ENCODE measurements around the gene WAS.

The WAS gene

DNA sequence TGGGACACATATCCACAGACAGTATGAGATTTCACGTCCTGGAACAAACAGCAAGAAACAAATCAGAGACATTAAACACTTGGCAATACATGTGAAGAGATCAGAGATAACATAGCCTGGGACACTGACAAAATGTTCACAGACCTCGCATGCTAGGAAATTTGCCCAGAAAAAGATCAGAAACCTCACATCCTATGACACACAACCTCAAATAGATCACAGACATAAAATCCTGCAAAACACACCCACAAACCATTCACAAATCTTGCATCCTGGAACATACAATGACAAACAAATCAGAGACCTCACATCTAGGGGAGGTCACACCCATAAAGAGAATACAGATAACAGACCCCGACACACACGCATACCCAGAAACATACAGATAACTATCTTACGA is 31.0 kb downstream of the WAS start:
- DNase-seq (ENCODE audit: low read depth), result no peak
- TF ChIP-seq MYC (IDR thresholded peaks at IDR 0.05; ENCODE audit: low read depth, low read length), result no peak
- TF ChIP-seq, protein P1, sequence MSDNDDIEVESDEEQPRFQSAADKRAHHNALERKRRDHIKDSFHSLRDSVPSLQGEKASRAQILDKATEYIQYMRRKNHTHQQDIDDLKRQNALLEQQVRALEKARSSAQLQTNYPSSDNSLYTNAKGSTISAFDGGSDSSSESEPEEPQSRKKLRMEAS (IDR thresholded peaks at IDR 0.05; ENCODE audit: low read depth, low read length), result no peak
- TF ChIP-seq, protein P2, sequence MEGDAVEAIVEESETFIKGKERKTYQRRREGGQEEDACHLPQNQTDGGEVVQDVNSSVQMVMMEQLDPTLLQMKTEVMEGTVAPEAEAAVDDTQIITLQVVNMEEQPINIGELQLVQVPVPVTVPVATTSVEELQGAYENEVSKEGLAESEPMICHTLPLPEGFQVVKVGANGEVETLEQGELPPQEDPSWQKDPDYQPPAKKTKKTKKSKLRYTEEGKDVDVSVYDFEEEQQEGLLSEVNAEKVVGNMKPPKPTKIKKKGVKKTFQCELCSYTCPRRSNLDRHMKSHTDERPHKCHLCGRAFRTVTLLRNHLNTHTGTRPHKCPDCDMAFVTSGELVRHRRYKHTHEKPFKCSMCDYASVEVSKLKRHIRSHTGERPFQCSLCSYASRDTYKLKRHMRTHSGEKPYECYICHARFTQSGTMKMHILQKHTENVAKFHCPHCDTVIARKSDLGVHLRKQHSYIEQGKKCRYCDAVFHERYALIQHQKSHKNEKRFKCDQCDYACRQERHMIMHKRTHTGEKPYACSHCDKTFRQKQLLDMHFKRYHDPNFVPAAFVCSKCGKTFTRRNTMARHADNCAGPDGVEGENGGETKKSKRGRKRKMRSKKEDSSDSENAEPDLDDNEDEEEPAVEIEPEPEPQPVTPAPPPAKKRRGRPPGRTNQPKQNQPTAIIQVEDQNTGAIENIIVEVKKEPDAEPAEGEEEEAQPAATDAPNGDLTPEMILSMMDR (IDR thresholded peaks at IDR 0.05; ENCODE audit: low read depth, low read length), result no peak
- no peak for TF ChIP-seq POLR2A (IDR thresholded peaks at IDR 0.05; ENCODE audit: extremely low read depth, insufficient read length)
- H3K4me3 ChIP-seq (ENCODE audit: low read depth, low read length), result no peak overlapping the region

DNA sequence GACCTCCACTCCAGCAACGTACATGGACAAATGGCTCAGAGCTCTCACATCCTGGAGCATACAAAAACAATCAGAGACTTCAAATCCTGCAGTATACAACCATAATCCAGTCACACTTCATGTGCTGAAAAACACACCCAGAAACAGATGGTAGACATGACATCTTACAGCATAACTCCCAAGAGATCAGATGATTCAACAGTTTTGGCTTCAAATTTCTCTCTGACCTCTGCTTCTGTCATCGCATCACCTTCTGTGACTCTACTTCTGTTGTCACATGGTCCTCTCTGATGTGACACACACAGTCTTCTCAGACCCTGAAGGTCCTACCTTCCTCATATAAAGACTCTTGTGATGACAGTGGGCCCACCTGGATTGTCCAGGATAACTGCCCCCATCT is 31.5 kb downstream of the WAS start:
- TF ChIP-seq, protein P1 (IDR thresholded peaks at IDR 0.05; ENCODE audit: low read depth, low read length), result no peak
- TF ChIP-seq POLR2A (IDR thresholded peaks at IDR 0.05; ENCODE audit: extremely low read depth, insufficient read length), result no peak
- TF ChIP-seq, protein P2 (IDR thresholded peaks at IDR 0.05; ENCODE audit: low read depth, low read length), result no peak
- no peak for TF ChIP-seq MYC (IDR thresholded peaks at IDR 0.05; ENCODE audit: low read depth, low read length)
- peak; percentile 18 for DNase-seq (ENCODE audit: low read depth)

DNA sequence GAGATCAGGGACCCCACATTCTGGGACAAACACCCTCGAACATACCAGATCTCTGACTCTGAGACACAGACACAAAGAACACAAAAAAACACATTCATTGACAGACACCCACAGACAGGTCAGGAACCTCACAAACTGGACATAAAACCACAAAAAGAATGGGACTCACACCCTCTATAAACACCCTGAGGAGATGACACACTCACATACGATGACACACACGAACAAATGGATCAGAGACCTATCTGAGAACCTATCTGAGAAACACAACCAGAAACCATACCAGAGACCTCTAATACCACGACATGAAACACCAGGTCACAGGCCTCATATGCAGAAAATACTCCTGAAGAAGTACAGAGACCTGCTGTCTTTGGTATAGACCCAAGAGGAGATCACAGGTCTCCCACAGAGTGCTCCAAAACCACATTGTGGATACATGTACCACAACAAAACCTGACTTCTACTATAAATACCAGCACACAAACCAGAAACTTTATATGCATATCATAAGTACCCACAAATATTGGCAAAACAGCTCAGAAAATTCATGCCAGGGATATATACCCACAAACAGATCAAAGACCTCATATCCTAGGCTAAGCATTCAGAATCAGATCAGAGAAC is 32.4 kb downstream of the WAS start:
- DNase-seq (ENCODE audit: low read depth), result no peak
- H3K4me3 ChIP-seq (ENCODE audit: low read depth, low read length), result no peak overlapping the region
- TF ChIP-seq, protein P2 (IDR thresholded peaks at IDR 0.05; ENCODE audit: low read depth, low read length), result no peak
- no peak for TF ChIP-seq MYC (IDR thresholded peaks at IDR 0.05; ENCODE audit: low read depth, low read length)
- TF ChIP-seq, protein P1 (IDR thresholded peaks at IDR 0.05; ENCODE audit: low read depth, low read length), result no peak
- TF ChIP-seq POLR2A (IDR thresholded peaks at IDR 0.05; ENCODE audit: extremely low read depth, insufficient read length), result no peak

More for the DNA sequence above, 31.5 kb downstream of the WAS start:
- no peak overlapping the region for H3K4me3 ChIP-seq (ENCODE audit: low read depth, low read length)

DNA sequence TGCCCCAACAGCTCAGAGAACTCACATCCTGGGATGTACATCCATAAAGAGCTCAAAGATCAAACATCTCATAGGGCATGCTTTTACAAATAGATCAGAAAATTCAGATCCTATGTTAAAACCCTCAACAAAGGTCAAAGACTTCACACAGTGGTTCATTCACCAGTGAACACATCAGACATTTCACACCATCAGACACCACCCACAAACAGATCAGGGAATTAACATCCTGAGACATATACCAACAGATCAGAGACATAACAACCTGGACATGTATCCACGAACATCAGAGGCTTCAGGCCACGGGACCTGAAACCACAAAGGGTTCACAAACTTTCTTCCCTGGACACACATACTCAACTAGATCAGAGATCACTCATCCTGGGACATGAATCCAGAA is 36.4 kb downstream of the WAS start:
- no peak overlapping the region for H3K4me3 ChIP-seq (ENCODE audit: low read depth, low read length)
- DNase-seq (ENCODE audit: low read depth), result no peak
- TF ChIP-seq POLR2A (IDR thresholded peaks at IDR 0.05; ENCODE audit: extremely low read depth, insufficient read length) (no peak), MYC (IDR thresholded peaks at IDR 0.05; ENCODE audit: low read depth, low read length) (no peak)
- TF ChIP-seq, protein P1 (IDR thresholded peaks at IDR 0.05; ENCODE audit: low read depth, low read length), result no peak
- TF ChIP-seq, protein P2 (IDR thresholded peaks at IDR 0.05; ENCODE audit: low read depth, low read length), result no peak

DNA sequence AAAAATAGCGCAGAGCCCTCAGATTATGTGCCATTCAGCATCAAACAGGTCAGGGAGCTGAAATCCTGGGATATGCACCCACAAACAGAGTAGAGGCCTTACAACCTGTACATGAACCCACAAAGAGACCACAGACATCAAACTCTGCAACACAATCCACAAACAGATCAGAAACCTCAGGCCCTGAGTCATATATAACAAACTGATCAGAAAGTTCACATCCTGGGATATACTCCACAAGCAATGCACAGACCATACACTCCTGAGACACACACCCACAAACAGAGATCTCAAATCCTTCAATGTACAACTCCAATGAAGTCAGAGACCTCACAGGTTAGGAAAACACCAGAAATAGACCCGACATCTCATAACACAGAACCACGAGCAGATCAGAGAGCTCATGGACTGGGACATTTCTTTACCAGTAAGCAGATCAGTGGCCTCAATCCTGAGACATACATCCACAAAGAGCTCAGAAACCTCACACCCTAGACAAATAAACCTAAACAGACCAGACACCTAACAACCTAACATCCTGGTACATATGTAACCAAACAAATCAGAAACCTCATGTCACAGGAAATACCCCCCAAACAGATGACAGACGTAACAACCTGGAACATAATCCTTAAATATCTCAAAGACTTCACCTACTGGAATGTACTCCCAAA is 37.1 kb downstream of the WAS start:
- TF ChIP-seq, protein P2 (IDR thresholded peaks at IDR 0.05; ENCODE audit: low read depth, low read length), result no peak
- TF ChIP-seq, protein P1 (IDR thresholded peaks at IDR 0.05; ENCODE audit: low read depth, low read length), result no peak
- TF ChIP-seq MYC (IDR thresholded peaks at IDR 0.05; ENCODE audit: low read depth, low read length) (no peak), POLR2A (IDR thresholded peaks at IDR 0.05; ENCODE audit: extremely low read depth, insufficient read length) (no peak)
- H3K4me3 ChIP-seq (ENCODE audit: low read depth, low read length), result no peak overlapping the region
- no peak for DNase-seq (ENCODE audit: low read depth)

Data from NB4 (cell line).